Measurements from ENCODE around the gene EFHD1.

DNA sequence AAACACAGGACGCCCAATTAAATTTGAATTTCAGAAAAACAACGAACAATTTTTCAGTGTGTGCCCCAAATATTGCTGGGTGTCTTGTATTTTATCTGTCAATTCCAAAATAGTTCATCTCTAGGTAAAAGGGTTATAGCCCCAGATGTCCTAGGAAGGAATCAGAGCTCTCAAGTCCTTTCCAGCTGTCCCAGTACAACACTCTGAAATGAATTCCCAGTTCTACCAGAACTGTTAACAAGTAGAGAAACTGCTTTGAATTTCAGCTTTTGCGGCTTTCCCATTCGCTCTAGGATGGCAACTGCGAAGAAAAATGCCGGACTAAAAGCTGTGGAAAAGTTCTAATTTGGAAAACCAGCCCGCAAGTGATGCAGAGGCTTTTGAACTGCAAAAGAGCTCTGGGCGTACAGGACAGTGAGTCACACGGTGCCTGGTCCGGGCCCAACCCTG is 63.2 kb downstream of the EFHD1 start:
- TF ChIP-seq EZH2 (IDR thresholded peaks at IDR 0.05; ENCODE audit: borderline replicate concordance, low read depth, low read length, poor library complexity, severe bottlenecking): no peak
- TF ChIP-seq, protein P1, sequence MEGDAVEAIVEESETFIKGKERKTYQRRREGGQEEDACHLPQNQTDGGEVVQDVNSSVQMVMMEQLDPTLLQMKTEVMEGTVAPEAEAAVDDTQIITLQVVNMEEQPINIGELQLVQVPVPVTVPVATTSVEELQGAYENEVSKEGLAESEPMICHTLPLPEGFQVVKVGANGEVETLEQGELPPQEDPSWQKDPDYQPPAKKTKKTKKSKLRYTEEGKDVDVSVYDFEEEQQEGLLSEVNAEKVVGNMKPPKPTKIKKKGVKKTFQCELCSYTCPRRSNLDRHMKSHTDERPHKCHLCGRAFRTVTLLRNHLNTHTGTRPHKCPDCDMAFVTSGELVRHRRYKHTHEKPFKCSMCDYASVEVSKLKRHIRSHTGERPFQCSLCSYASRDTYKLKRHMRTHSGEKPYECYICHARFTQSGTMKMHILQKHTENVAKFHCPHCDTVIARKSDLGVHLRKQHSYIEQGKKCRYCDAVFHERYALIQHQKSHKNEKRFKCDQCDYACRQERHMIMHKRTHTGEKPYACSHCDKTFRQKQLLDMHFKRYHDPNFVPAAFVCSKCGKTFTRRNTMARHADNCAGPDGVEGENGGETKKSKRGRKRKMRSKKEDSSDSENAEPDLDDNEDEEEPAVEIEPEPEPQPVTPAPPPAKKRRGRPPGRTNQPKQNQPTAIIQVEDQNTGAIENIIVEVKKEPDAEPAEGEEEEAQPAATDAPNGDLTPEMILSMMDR (conservative IDR thresholded peaks at IDR 0.05; ENCODE audit: low read depth, low read length): no peak
